A673 (cell line): Measurements from ENCODE around the gene VSTM4.

Source experiments
- EZH2 ChIP-seq: fragments of 200-600 bp; sonication (generic); IDR thresholded peaks from 2 replicates; pipeline ENCODE4 v1.6.1; 2017; ENCODE audit warnings: borderline replicate concordance, low read depth, mild to moderate bottlenecking, mixed read lengths, antibody characterized with exemption, low read length; ENCODE audit not compliant: poor library complexity, severe bottlenecking
- TF ChIP-seq, protein P1 (sequence below): fragments of 300-800, 200-600 bp; sonication (generic); conservative IDR thresholded peaks from 2 replicates; pipeline ENCODE4 v1.5.1; 2017; ENCODE audit warnings: low read depth, mild to moderate bottlenecking, antibody characterized with exemption, low read length, moderate library complexity, mixed read lengths

DNA sequence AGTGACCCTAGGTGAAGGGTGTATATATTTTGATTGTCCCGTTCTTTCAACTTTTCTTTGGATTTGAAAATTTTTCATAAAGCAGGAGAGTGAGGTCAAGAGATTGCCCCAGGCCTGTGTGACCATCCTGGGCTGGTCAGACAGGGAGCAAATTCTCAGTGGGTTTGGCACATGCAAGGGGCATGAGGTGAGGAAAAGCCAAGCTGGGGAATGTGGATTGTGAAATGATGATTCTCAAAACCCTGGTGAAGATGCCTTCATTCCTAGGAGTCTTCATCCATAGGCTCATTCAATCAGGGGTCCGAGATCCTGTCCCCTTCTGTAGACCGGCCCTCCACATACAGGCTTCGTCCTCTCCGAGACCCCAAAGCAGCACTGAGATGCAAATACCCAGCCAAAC, 45.5 kb upstream of the VSTM4 start:
- TF ChIP-seq, protein P1, sequence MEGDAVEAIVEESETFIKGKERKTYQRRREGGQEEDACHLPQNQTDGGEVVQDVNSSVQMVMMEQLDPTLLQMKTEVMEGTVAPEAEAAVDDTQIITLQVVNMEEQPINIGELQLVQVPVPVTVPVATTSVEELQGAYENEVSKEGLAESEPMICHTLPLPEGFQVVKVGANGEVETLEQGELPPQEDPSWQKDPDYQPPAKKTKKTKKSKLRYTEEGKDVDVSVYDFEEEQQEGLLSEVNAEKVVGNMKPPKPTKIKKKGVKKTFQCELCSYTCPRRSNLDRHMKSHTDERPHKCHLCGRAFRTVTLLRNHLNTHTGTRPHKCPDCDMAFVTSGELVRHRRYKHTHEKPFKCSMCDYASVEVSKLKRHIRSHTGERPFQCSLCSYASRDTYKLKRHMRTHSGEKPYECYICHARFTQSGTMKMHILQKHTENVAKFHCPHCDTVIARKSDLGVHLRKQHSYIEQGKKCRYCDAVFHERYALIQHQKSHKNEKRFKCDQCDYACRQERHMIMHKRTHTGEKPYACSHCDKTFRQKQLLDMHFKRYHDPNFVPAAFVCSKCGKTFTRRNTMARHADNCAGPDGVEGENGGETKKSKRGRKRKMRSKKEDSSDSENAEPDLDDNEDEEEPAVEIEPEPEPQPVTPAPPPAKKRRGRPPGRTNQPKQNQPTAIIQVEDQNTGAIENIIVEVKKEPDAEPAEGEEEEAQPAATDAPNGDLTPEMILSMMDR, result no peak
- TF ChIP-seq EZH2, result no peak
